GM19240 (cell line): Measurements from ENCODE around the gene ZNF469.

ENCODE experiments used
- DNase-seq: peaks from one replicate; pipeline ENCODE4 v3.0.0; 2011; ENCODE audit warnings: low spot score; ENCODE audit not compliant: insufficient read length

ZNF469 gene

GRCh38 chr16:88392616-88393015, 9.9 kb downstream of the ZNF469 start:
- DNase-seq = no peak

- DNase-seq = no peak
Observed at GRCh38 chr16:88393034-88393433, 10.3 kb downstream of the ZNF469 start.

- DNase-seq = no peak
Observed at GRCh38 chr16:88393571-88393970, 10.8 kb downstream of the ZNF469 start.

GRCh38 chr16:88394426-88394825, 11.7 kb downstream of the ZNF469 start:
- no peak for DNase-seq

GRCh38 chr16:88395669-88396584, 13.2 kb downstream of the ZNF469 start:
- DNase-seq = no peak

GRCh38 chr16:88398170-88398873, 15.6 kb downstream of the ZNF469 start:
- no peak for DNase-seq

- no peak for DNase-seq
Observed at GRCh38 chr16:88398874-88399178, 16.1 kb downstream of the ZNF469 start.

GRCh38 chr16:88400186-88400585, 17.4 kb downstream of the ZNF469 start:
- DNase-seq = no peak

GRCh38 chr16:88401604-88402246, 19.0 kb downstream of the ZNF469 start:
- no peak for DNase-seq

- no peak for DNase-seq
Observed at GRCh38 chr16:88402551-88403240, 19.9 kb downstream of the ZNF469 start.

- DNase-seq = no peak
Observed at GRCh38 chr16:88403794-88404581, 21.2 kb downstream of the ZNF469 start.

- no peak for DNase-seq
Observed at GRCh38 chr16:88404769-88405168, 22.0 kb downstream of the ZNF469 start.

- no peak for DNase-seq
Observed at GRCh38 chr16:88405216-88406060, 22.7 kb downstream of the ZNF469 start.

GRCh38 chr16:88406096-88407041, 23.6 kb downstream of the ZNF469 start:
- no peak for DNase-seq

GRCh38 chr16:88407042-88407420, 24.3 kb downstream of the ZNF469 start:
- DNase-seq = no peak

- DNase-seq = no peak
Observed at GRCh38 chr16:88407807-88408206, 25.0 kb downstream of the ZNF469 start.

GRCh38 chr16:88408561-88409142, 25.9 kb downstream of the ZNF469 start:
- no peak for DNase-seq

GRCh38 chr16:88409296-88410065, 26.7 kb downstream of the ZNF469 start:
- no peak for DNase-seq
